GM20000 (cell line): ENCODE measurements around the gene BBC3.

ENCODE experiments used
- DNase-seq: peaks from one replicate; pipeline ENCODE4 v3.0.0; 2012; ENCODE audit warnings: low spot score
- CTCF ChIP-seq: IDR thresholded peaks from 2 replicates; pipeline ENCODE4 v1.5.1; 2012; ENCODE audit warnings: mild to moderate bottlenecking, control low read depth; ENCODE audit errors: extremely low read depth, missing control alignments

Gene BBC3

GRCh38 chr19:47264629-47265028, 33.6 kb upstream of the BBC3 start:
- no peak for TF ChIP-seq CTCF
- peak; percentile 5 for DNase-seq

DNA sequence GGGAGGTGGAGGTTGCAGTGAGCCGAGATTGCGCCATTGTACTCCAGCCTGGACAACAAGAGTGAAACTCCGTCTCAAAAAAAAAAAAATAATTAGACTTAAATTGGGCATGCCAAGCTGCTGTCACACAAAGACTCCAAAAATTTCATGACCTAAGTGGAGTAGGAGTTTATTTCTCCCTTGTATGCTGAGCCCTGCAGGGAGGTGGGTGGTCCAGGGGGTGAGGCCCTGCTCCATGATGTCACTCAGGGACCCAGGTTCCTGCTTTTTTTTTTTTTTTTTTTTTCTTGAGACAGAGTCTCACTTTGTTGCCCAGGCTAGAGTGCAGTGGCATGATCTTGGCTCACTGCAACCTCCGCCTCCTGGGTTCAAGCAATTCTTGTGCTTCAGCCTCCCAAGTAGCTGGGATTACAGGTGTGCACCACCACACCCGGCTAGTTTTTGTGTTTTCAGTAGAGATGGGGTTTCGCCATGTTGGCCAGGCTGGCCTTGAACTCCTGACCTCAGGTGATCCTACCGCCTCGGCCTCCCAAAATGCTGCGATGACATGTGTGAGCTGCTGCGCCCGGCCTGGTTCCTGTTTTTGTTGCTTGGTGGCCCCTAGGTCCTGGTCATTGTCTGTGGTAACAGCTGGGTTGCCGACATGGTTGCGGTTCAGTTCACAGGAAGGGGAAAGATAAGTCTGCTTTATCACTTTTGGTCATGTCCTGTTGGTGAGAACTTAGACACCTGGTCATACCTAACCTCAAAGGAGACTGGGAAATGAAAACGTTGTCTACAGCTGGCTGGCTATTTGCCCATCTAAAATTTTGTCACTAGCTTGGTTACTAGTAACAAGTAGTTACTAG, 31.2 kb upstream of the BBC3 start:
- DNase-seq, result peak; percentile 85

DNA sequence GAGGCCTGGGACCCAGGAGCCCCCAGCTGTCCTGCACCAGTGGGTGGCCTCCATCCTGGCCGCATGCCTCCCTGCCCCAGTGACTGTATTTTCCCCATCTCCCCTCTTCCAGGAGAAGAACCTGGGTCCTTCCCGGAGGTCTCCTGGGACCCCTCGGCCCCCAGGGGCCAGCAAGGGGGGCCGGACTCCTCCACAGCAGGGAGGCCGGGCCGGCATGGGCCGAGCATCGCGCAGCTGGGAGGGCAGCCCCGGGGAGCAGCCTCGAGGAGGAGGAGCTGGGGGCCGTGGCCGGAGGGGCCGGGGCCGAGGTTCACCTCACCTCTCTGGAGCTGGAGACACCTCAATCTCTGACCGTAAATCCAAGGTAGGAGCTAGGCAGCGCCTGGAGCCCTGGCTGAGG, 29.5 kb upstream of the BBC3 start:
- no peak for DNase-seq
- TF ChIP-seq CTCF, result no peak

DNA sequence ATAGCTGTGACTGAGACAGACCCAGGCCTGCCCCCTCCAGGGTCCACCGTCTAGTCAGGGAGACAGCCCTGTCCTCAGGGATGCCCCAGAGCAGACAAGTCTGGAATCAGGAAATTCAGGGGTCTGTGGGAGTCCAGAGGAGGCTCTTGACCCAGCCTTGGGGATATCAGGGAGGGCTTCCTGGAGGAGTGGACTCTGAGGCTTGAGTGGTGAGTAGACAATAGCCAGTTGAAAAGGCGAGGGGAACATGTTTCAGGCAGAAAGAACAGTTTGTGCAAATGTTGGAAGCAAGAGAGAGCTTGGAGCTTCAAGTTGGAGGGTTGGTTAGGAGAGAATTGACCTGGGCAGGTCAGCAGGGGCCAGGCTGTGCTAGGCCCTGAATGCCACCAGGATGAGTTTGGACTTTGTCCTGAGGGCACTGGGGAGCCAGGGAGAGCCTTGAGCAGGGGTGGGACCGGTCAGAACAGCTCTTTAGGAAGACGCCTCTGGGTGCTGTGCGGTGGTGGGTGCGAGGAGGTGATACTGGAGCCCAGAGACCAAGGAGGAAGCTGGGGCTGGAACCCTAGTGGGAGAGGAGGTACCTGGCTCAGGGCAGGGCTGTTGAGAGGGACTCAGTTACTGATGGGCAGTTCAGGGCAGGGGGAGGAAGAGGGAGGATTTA, 28.0 kb upstream of the BBC3 start:
- TF ChIP-seq CTCF, result no peak

GRCh38 chr19:47258434-47258833, 27.4 kb upstream of the BBC3 start:
- TF ChIP-seq CTCF, result no peak
- DNase-seq, result no peak

More for the DNA sequence above, 28.0 kb upstream of the BBC3 start:
- no peak for DNase-seq

DNA sequence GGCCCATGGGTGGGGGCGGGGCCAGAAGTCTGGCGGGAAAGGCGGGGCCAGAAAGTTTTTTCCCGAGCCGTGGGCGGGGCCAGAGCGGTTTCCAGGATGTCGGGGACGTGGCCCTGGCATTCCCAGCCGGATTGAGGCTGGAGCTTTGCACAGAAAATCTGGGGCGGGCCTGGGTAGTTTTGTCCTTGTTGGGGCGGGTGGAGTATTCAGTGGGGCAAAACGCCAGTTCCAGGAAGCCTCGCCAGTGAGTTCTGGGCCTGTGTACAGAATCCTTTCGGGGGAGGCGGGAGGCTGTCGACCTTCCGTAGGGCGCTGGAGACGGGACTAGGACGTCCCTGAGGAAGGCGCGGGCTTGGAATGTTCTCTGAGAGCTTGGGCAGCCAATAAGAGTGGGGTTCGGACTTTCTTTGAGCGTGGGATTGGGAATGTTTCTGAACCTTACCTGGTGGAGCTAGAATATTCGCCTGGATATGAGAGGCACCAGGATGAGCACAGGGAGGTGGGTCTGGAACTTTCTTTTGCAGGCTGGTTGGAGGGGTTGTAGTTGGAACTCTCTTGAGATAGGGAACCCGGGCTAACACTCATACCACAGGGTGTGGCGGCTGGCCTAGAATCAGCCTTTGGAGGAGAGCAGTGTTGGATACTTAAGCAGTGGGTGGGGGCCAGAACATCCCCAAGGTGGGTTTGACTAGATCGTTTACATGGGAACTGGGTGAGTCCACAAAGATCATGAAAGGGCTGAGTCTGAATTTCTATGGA, 26.6 kb upstream of the BBC3 start:
- no peak for TF ChIP-seq CTCF
- no peak for DNase-seq

- peak; percentile 99 for DNase-seq
- no peak for TF ChIP-seq CTCF
Observed at GRCh38 chr19:47256693-47257410, 25.9 kb upstream of the BBC3 start.
